SK-N-SH treated with all-trans-retinoic acid at 6 μM for 48 hours (cell line): ENCODE results near the gene FTCDNL1.

ENCODE experiments used
- ATAC-seq: fragments of 200-7000 bp; cut with Tn5 transposase; 3 replicates; pipeline ENCODE4 v1.9.1; 2020; ENCODE audit warnings: mild to moderate bottlenecking, moderate library complexity
- ARNTL ChIP-seq: fragments of 450-650 bp; formaldehyde crosslinking; IDR thresholded peaks from 2 replicates; pipeline ENCODE4 v1.5.0; 2020; ENCODE audit warnings: low read depth, mild to moderate bottlenecking, moderate library complexity, borderline replicate concordance
- BACH2 ChIP-seq: fragments of 250-450 bp; sonication (Bioruptor Pico); IDR thresholded peaks from 2 replicates; pipeline ENCODE4 v1.9.0; 2021; ENCODE audit warnings: mild to moderate bottlenecking, borderline replicate concordance
- CREB5 ChIP-seq: fragments of 250-450 bp; sonication (Bioruptor Pico); IDR thresholded peaks from 2 replicates; pipeline ENCODE4 v1.5.1; 2020; ENCODE audit warnings: low read depth, mild to moderate bottlenecking, moderate library complexity
- CSDC2 ChIP-seq: fragments of 250-450 bp; sonication (Bioruptor Pico); IDR thresholded peaks from 2 replicates; pipeline ENCODE4 v1.5.0; 2020; ENCODE audit warnings: mild to moderate bottlenecking, moderate library complexity
- CSRNP3 ChIP-seq: fragments of 250-450 bp; sonication (Bioruptor Pico); IDR thresholded peaks from 2 replicates; pipeline ENCODE4 v1.5.1; 2021; ENCODE audit warnings: mild to moderate bottlenecking, moderate library complexity
- ESRRG ChIP-seq: fragments of 250-450 bp; sonication (Bioruptor Pico); IDR thresholded peaks from 2 replicates; pipeline ENCODE4 v1.6.1; 2021; ENCODE audit warnings: mild to moderate bottlenecking
- GLIS3 ChIP-seq: fragments of 250-450 bp; sonication (Bioruptor Pico); IDR thresholded peaks from 2 replicates; pipeline ENCODE4 v1.5.0; 2020; ENCODE audit warnings: mild to moderate bottlenecking, moderate library complexity
- ISL1 ChIP-seq: fragments of 250-450 bp; sonication (Bioruptor Pico); IDR thresholded peaks from 2 replicates; pipeline ENCODE4 v2.1.2; 2022; ENCODE audit warnings: mild to moderate bottlenecking, moderate library complexity
- OSR1 ChIP-seq: fragments of 250-450 bp; sonication (Bioruptor Pico); IDR thresholded peaks from 2 replicates; pipeline ENCODE4 v1.8.0; 2022; ENCODE audit warnings: moderate library complexity, mild to moderate bottlenecking, inconsistent platforms
- PATZ1 ChIP-seq: fragments of 250-450 bp; sonication (Bioruptor Pico); IDR thresholded peaks from 2 replicates; pipeline ENCODE4 v1.8.0; 2020; ENCODE audit warnings: mild to moderate bottlenecking, moderate library complexity, borderline replicate concordance
- POU6F1 ChIP-seq: fragments of 250-450 bp; sonication (Bioruptor Pico); IDR thresholded peaks from 2 replicates; pipeline ENCODE4 v1.8.0; 2021; ENCODE audit warnings: low read depth, mild to moderate bottlenecking, moderate library complexity, borderline replicate concordance
- PPARA ChIP-seq: fragments of 250-450 bp; sonication (Bioruptor Pico); IDR thresholded peaks from 2 replicates; pipeline ENCODE4 v1.5.0; 2020; ENCODE audit warnings: mild to moderate bottlenecking, borderline replicate concordance
- RARB ChIP-seq: fragments of 250-450 bp; sonication (Bioruptor Pico); IDR thresholded peaks from 2 replicates; pipeline ENCODE4 v1.8.0; 2021; ENCODE audit warnings: mild to moderate bottlenecking, moderate library complexity
- SNAI2 ChIP-seq: fragments of 250-450 bp; sonication (Bioruptor Pico); IDR thresholded peaks from 2 replicates; pipeline ENCODE4 v1.5.0; 2020; ENCODE audit warnings: mild to moderate bottlenecking, moderate library complexity
- TCF4 ChIP-seq: fragments of 250-450 bp; sonication (Bioruptor Pico); IDR thresholded peaks from 2 replicates; pipeline ENCODE4 v1.8.0; 2021; ENCODE audit warnings: mild to moderate bottlenecking, moderate library complexity, borderline replicate concordance
- TOX ChIP-seq: fragments of 250-450 bp; sonication (Bioruptor Pico); IDR thresholded peaks from 2 replicates; pipeline ENCODE4 v1.8.0; 2021; ENCODE audit warnings: mild to moderate bottlenecking, moderate library complexity, borderline replicate concordance
- ZC3H10 ChIP-seq: fragments of 250-450 bp; sonication (Bioruptor Pico); IDR thresholded peaks from 2 replicates; pipeline ENCODE4 v1.5.1; 2021; ENCODE audit warnings: mild to moderate bottlenecking, moderate library complexity
- ZFP3 ChIP-seq: fragments of 250-450 bp; sonication (Bioruptor Pico); IDR thresholded peaks from 2 replicates; pipeline ENCODE4 v1.5.0; 2020; ENCODE audit warnings: mild to moderate bottlenecking, moderate library complexity
- ZFP30 ChIP-seq: fragments of 450-650 bp; formaldehyde crosslinking; IDR thresholded peaks from 2 replicates; pipeline ENCODE4 v1.5.0; 2022; ENCODE audit warnings: mild to moderate bottlenecking, moderate library complexity
- ZNF565 ChIP-seq: fragments of 450-650 bp; formaldehyde crosslinking; conservative IDR thresholded peaks from 2 replicates; pipeline ENCODE4 v1.5.0; 2020; ENCODE audit warnings: low read depth, mild to moderate bottlenecking, moderate library complexity
- ZNF70 ChIP-seq: fragments of 450-650 bp; formaldehyde crosslinking; IDR thresholded peaks from 2 replicates; pipeline ENCODE4 v1.5.0; 2020; ENCODE audit warnings: mild to moderate bottlenecking, moderate library complexity
- ZNF8 ChIP-seq: fragments of 450-650 bp; formaldehyde crosslinking; IDR thresholded peaks from 2 replicates; pipeline ENCODE4 v1.5.0; 2020; ENCODE audit warnings: mild to moderate bottlenecking, moderate library complexity

The FTCDNL1 gene

GRCh38 chr2:199717587-199717907 lies 133.4 kb downstream of the FTCDNL1 start:
- TF ChIP-seq ESRRG (CRISPR knock-in tag) = no peak
- TF ChIP-seq ZNF70 (CRISPR knock-in tag) = no peak
- TF ChIP-seq ZFP3 = no peak
- TF ChIP-seq RARB (CRISPR knock-in tag) = no peak
- no peak for TF ChIP-seq ZFP30 (CRISPR knock-in tag)
- TF ChIP-seq ZC3H10 (CRISPR knock-in tag) = no peak
- no peak for TF ChIP-seq PPARA (CRISPR knock-in tag)
- no peak for TF ChIP-seq TOX
- no peak for TF ChIP-seq GLIS3 (CRISPR knock-in tag)
- TF ChIP-seq ZNF8 (CRISPR knock-in tag) = no peak
- TF ChIP-seq OSR1 (CRISPR knock-in tag) = no peak
- ATAC-seq = no peak

- no peak for TF ChIP-seq ISL1
- no peak for TF ChIP-seq PPARA (CRISPR knock-in tag)
- no peak for TF ChIP-seq PATZ1 (CRISPR knock-in tag)
- TF ChIP-seq CREB5 (CRISPR knock-in tag) = no peak
- TF ChIP-seq ZFP3 = no peak
- no peak for TF ChIP-seq ESRRG (CRISPR knock-in tag)
- no peak for TF ChIP-seq GLIS3 (CRISPR knock-in tag)
- TF ChIP-seq BACH2 (CRISPR knock-in tag) = no peak
- no peak for TF ChIP-seq ZNF70 (CRISPR knock-in tag)
- TF ChIP-seq TCF4 (CRISPR knock-in tag) = no peak
- ATAC-seq = no peak
Observed at GRCh38 chr2:199716807-199717586, 134.0 kb downstream of the FTCDNL1 start.

GRCh38 chr2:199713746-199714145 lies 137.2 kb downstream of the FTCDNL1 start:
- no peak for TF ChIP-seq TOX
- no peak for TF ChIP-seq ZFP30 (CRISPR knock-in tag)
- no peak for TF ChIP-seq ZNF565 (CRISPR knock-in tag)
- no peak for TF ChIP-seq ISL1
- no peak for TF ChIP-seq GLIS3 (CRISPR knock-in tag)
- no peak for TF ChIP-seq POU6F1 (CRISPR knock-in tag)
- TF ChIP-seq SNAI2 (CRISPR knock-in tag) = no peak
- no peak for TF ChIP-seq ZC3H10 (CRISPR knock-in tag)
- TF ChIP-seq ARNTL (CRISPR knock-in tag) = no peak
- TF ChIP-seq CSDC2 (CRISPR knock-in tag) = no peak
- TF ChIP-seq PATZ1 (CRISPR knock-in tag) = no peak
- TF ChIP-seq CSRNP3 (CRISPR knock-in tag) = no peak
- ATAC-seq = no peak
